Loucy (cell line): ENCODE data around the gene OR5AU1.
"Not testable (repeated sequence)": the region's sequence is repeated elsewhere in the genome, so short reads cannot be mapped to it uniquely, and the experiment has no call there.

Experiments used
- H2AFZ ChIP-seq: fragments of 200-600 bp; sonication (generic); 2 replicates; pipeline ENCODE4 v1.6.0; 2016; ENCODE audit warnings: antibody characterized with exemption, mild to moderate bottlenecking, low read length, moderate library complexity
- H3F3A ChIP-seq: fragments of 200-600 bp; 2 replicates; pipeline ENCODE4 v1.6.0; 2016; ENCODE audit warnings: antibody characterized with exemption, low read depth, mild to moderate bottlenecking
- H3K27me3 ChIP-seq: fragments of 200-600 bp; sonication (generic); 2 replicates; pipeline ENCODE4 v1.6.1; 2014; ENCODE audit warnings: low read length, mild to moderate bottlenecking; ENCODE audit not compliant: insufficient read depth, poor library complexity, severe bottlenecking
- H3K36me3 ChIP-seq: fragments of 200-600 bp; sonication (generic); 2 replicates; pipeline ENCODE4 v1.6.1; 2016; ENCODE audit warnings: low read length; ENCODE audit not compliant: insufficient read depth
- H3K4me1 ChIP-seq: fragments of 200-600 bp; sonication (generic); 2 replicates; pipeline ENCODE4 v1.5.1; 2014; ENCODE audit warnings: low read length, mild to moderate bottlenecking; ENCODE audit not compliant: insufficient read depth, poor library complexity, severe bottlenecking
- H3K4me2 ChIP-seq: fragments of 200-600 bp; sonication (generic); 2 replicates; pipeline ENCODE4 v1.6.0; 2014; ENCODE audit warnings: antibody characterized with exemption, low read length, low read depth, mild to moderate bottlenecking; ENCODE audit not compliant: poor library complexity, severe bottlenecking
- H3K4me3 ChIP-seq: fragments of 200-600 bp; sonication (generic); 2 replicates; pipeline ENCODE4 v1.5.1; 2014; ENCODE audit warnings: low read length, mild to moderate bottlenecking, mixed read lengths; ENCODE audit not compliant: poor library complexity, severe bottlenecking
- H3K79me2 ChIP-seq: fragments of 200-600 bp; sonication (generic); 2 replicates; pipeline ENCODE4 v1.6.1; 2014; ENCODE audit warnings: low read length; ENCODE audit not compliant: insufficient read depth
- H3K9ac ChIP-seq: fragments of 200-600 bp; sonication (generic); 2 replicates; pipeline ENCODE4 v1.6.0; 2014; ENCODE audit warnings: mild to moderate bottlenecking, low read depth, low read length, moderate library complexity; ENCODE audit not compliant: poor library complexity, severe bottlenecking
- H3K9me2 ChIP-seq: fragments of 200-600 bp; sonication (generic); replicated peaks from 2 replicates; pipeline ENCODE4 v1.6.1; 2016; ENCODE audit warnings: low read depth, low read length, mixed read lengths
- H3K9me3 ChIP-seq: fragments of 200-600 bp; sonication (generic); 2 replicates; pipeline ENCODE4 v1.6.1; 2014; ENCODE audit warnings: mild to moderate bottlenecking, antibody characterized with exemption, low read length, low read depth; ENCODE audit not compliant: insufficient read depth
- H4K20me1 ChIP-seq: fragments of 200-600 bp; sonication (generic); 2 replicates; pipeline ENCODE4 v1.6.0; 2014; ENCODE audit warnings: antibody characterized with exemption, low read length, mild to moderate bottlenecking; ENCODE audit not compliant: insufficient read depth, poor library complexity, severe bottlenecking
- CTCF ChIP-seq: fragments of 200-600 bp; sonication (generic); conservative IDR thresholded peaks from 2 replicates; pipeline ENCODE4 v1.5.1; 2014; ENCODE audit warnings: mild to moderate bottlenecking, antibody characterized with exemption, low read length
- EZH2phosphoT487 ChIP-seq: fragments of 200-600 bp; IDR thresholded peaks from 2 replicates; pipeline ENCODE4 v1.6.1; 2018; ENCODE audit warnings: antibody characterized with exemption, mild to moderate bottlenecking, moderate library complexity, borderline replicate concordance

OR5AU1 gene

GRCh38 chr14:21169573-21169972 is 13.7 kb upstream of the OR5AU1 start:
- no peaks in the 10 kb centered on the region for H3K79me2 ChIP-seq
- H3K9me2 ChIP-seq = no peaks in the 10 kb centered on the region
- H3K9me3 ChIP-seq = no peaks in the 10 kb centered on the region
- no peaks in the 10 kb centered on the region for H4K20me1 ChIP-seq
- no peaks in the 10 kb centered on the region for H3F3A ChIP-seq
- H3K9ac ChIP-seq = no peak overlapping the region
- no peak overlapping the region for H2AFZ ChIP-seq
- H3K4me3 ChIP-seq = no peak overlapping the region
- H3K4me1 ChIP-seq = no peaks in the 10 kb centered on the region
- TF ChIP-seq EZH2phosphoT487 (no peak), CTCF (no peak)
- H3K4me2 ChIP-seq = no peak overlapping the region
- no peaks in the 10 kb centered on the region for H3K36me3 ChIP-seq
- no peaks in the 10 kb centered on the region for H3K27me3 ChIP-seq

- H3K27me3 ChIP-seq = no peaks in the 10 kb centered on the region
- H3K4me3 ChIP-seq = no peak overlapping the region
- H3K9me3 ChIP-seq = no peaks in the 10 kb centered on the region
- H3F3A ChIP-seq = no peaks in the 10 kb centered on the region
- H3K9me2 ChIP-seq = no peaks in the 10 kb centered on the region
- H3K79me2 ChIP-seq = no peaks in the 10 kb centered on the region
- no peaks in the 10 kb centered on the region for H3K4me1 ChIP-seq
- TF ChIP-seq CTCF = no peak
- no peak for TF ChIP-seq EZH2phosphoT487
- H3K9ac ChIP-seq = no peak overlapping the region
- H2AFZ ChIP-seq = no peak overlapping the region
- H3K36me3 ChIP-seq = no peaks in the 10 kb centered on the region
- no peaks in the 10 kb centered on the region for H4K20me1 ChIP-seq
- no peak overlapping the region for H3K4me2 ChIP-seq
Observed at GRCh38 chr14:21168055-21168454, 12.2 kb upstream of the OR5AU1 start.

- H3K36me3 ChIP-seq, H3K9me2 ChIP-seq, H3K4me2 ChIP-seq, H3K27me3 ChIP-seq, H4K20me1 ChIP-seq, H3K79me2 ChIP-seq, H3K4me3 ChIP-seq, H3K9me3 ChIP-seq, H3F3A ChIP-seq, H2AFZ ChIP-seq, H3K9ac ChIP-seq, H3K4me1 ChIP-seq: not testable (repeated sequence)
Observed at GRCh38 chr14:21165670-21166069, 9.8 kb upstream of the OR5AU1 start.

GRCh38 chr14:21165002-21165605 is 9.2 kb upstream of the OR5AU1 start:
- not testable (repeated sequence) for H3F3A ChIP-seq, H3K9me2 ChIP-seq, H3K79me2 ChIP-seq, H2AFZ ChIP-seq, H3K27me3 ChIP-seq, H4K20me1 ChIP-seq, H3K4me3 ChIP-seq, H3K4me1 ChIP-seq, H3K4me2 ChIP-seq, H3K9me3 ChIP-seq, H3K36me3 ChIP-seq, H3K9ac ChIP-seq
